Hepatic stellate cell (primary cell): Measurements from ENCODE around the gene CNOT10.
A peak's percentile ranks its signal among the peaks of the same experiment; 100 is the strongest.
"Not testable (repeated sequence)": the region's sequence is repeated elsewhere in the genome, so short reads cannot be mapped to it uniquely, and the experiment has no call there.

Source experiments
- DNase-seq: peaks from one replicate; pipeline ENCODE4 v3.0.0; 2011; ENCODE audit warnings: low spot score

The CNOT10 gene

GRCh38 chr3:32696523-32696922, 11.5 kb downstream of the CNOT10 start:
- DNase-seq, result no peak

GRCh38 chr3:32698506-32698905, 13.5 kb downstream of the CNOT10 start:
- no peak for DNase-seq

GRCh38 chr3:32699429-32699828, 14.4 kb downstream of the CNOT10 start:
- no peak for DNase-seq

GRCh38 chr3:32700244-32700643, 15.3 kb downstream of the CNOT10 start:
- no peak for DNase-seq

DNA sequence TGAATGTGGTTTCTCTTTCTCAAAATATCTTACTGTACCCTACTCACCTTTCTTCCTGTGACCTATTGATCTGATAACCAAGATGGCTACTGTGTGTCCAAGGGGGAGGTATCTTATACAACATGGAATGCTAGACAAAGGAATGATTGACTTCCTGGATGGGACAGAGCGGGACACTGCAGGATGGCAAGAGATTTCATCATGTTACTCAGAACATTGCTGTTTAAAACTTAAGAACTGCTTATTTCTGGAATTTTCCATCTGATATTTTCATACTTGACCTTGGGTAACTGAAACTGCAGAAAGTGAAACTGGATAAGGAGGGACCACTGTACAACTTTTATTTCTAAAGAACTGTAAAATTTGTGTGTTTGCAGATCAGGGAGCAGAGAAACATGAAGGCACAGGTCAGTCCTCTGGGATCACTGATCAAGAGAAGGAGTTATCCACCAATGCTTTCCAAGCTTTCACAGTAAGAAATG, 18.5 kb downstream of the CNOT10 start:
- no peak for DNase-seq

GRCh38 chr3:32705232-32705631, 20.2 kb downstream of the CNOT10 start:
- no peak for DNase-seq

- DNase-seq, result no peak
Observed at GRCh38 chr3:32706348-32707025, 21.5 kb downstream of the CNOT10 start.

- DNase-seq, result no peak
Observed at GRCh38 chr3:32707026-32707370, 22.0 kb downstream of the CNOT10 start.

GRCh38 chr3:32708672-32709283, 23.8 kb downstream of the CNOT10 start:
- no peak for DNase-seq

- no peak for DNase-seq
Observed at GRCh38 chr3:32709346-32709745, 24.4 kb downstream of the CNOT10 start.

- no peak for DNase-seq
Observed at GRCh38 chr3:32712506-32713055, 27.6 kb downstream of the CNOT10 start.

DNA sequence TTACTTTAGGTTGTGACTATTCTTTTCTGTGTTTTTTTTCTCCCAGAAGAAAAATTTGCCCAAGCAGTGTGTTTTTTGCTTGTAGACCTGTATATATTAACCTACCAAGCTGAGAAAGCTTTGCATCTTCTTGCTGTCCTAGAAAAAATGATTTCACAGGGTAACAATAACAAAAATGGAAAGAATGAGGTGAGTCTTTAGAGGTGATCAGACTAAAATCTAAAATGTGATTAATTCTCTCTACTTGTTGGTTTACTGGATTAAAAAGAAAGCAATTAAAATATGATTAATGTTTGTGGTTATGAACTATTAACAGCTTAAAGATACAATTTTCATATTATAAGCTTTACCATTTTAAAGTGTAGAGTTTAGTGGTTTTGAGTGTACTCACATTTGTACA, 28.2 kb downstream of the CNOT10 start:
- DNase-seq, result no peak

GRCh38 chr3:32719335-32719734, 34.3 kb downstream of the CNOT10 start:
- no peak for DNase-seq

DNA sequence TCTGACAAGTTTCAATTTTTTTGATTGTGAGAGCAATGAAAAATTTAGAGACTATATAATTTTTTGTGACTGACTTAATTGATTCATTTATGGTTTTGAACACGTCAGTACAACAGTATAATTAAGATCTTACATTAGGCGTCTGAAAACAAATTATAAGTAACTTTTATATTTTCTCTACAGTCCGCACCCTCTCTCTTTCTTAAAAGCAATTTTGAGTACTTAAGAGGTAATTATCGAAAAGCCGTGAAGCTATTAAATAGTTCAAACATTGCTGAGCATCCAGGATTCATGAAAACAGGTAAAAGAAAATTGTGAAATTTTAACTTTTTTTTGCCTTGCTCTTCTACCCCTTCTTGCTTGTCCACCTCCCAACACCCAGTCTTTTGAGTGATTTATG, 34.9 kb downstream of the CNOT10 start:
- DNase-seq, result no peak

DNA sequence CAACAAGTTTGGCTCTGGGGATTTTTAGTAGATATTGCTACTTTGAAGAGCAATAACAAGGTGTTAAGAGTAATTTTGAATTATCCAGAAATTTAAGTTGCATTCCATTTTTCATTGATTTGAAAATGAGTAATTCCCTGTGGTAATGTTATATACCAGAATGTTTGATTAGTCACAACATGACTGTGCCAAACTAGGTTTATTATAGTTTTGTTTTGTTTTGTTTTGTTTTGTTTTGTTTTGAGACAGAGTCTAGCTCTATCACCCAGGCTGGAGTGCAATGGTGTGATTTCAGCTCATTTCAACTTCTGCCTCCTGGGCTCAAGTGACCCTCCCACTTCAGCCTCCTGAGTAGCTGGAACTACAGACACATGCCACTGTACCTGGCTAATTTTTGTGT, 40.7 kb downstream of the CNOT10 start:
- DNase-seq, result no peak

DNA sequence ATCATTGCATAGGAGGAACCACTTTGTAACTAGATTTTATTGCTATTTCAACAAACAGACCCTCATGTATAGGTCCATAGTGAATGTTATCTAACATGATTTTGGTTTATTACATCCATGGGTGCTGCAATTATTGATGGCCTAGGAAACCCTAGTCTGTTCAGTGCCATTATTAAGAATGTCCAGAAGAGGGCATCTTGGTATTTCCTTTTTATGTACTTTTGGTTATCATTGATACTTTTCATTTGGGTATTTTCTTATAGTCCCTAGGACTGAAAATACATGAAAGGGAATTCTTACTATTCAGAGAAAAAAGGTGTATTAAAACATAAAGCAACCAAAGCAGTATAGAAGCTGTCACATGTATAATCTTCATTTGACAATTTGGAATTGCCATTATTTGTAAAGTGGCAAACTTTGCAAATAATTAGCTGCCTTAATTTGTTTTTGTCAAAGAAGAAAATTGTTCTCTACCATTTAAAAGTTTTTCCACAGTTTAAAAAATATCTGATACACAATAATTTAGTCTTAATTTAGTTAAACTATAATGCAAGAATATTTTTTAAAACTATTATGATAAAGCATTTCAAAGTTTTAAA, 48.7 kb downstream of the CNOT10 start:
- peak; percentile 37 for DNase-seq

GRCh38 chr3:32734756-32735155, 49.8 kb downstream of the CNOT10 start:
- DNase-seq, result no peak

DNA sequence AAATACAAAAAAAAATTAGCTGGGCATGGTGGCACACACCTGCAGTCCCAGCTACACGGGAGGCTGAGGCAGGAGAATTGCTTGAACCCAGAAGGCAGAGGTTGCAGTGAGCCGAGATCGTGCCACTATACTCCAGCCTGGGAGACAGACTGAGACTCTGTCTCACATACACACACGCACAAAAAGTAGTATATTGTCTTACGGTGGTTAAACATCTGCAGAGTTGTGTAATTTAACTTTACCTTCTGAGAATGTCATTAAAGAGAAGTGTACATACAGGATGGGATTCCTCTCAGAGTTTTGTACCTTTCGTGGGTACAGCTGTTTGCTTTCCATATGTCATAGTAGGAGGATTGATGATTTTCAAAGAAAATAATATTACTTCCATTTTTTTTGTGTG, 58.5 kb downstream of the CNOT10 start:
- not testable (repeated sequence) for DNase-seq

- no peak for DNase-seq
Observed at GRCh38 chr3:32743934-32744333, 58.9 kb downstream of the CNOT10 start.

DNA sequence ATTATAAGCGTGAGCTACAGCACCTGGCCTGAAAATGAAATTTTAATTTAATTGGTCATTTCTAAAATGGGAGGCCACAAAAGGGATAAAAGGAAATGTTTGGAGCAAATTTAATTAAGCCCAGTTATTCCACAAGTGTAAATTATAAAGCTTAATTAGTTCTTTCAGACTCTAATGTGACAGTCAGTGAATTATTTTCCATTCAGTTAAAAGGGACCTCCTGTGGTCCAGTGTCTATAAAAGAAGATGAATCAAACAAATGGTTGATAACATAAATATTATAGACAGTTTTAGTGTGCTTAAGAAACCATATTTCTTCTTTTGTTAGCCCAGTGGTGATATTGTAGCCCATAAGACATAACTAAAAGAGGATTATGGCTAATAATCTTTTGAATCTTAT, 66.4 kb downstream of the CNOT10 start:
- no peak for DNase-seq

GRCh38 chr3:32755761-32756160, 70.8 kb downstream of the CNOT10 start:
- DNase-seq, result no peak

GRCh38 chr3:32757618-32758374, 72.8 kb downstream of the CNOT10 start:
- DNase-seq, result no peak

- peak; percentile 15 for DNase-seq
Observed at GRCh38 chr3:32758375-32758753, 73.4 kb downstream of the CNOT10 start.
